ENCODE results near the gene PCDH20. TPM values are rescaled to one million over a fixed set of nuclear protein-coding genes. Genes with fewer than 3 reads are reported as not detected.
"Not testable (repeated sequence)": the region's sequence is repeated elsewhere in the genome, so short reads cannot be mapped to it uniquely, and the experiment has no call there.

PCDH20 gene
- total RNA-seq, 1 experiment from 2014 or later, result 4.4 TPM

- DNase-seq (ENCODE audit: low read depth), result no peak
- in situ Hi-C loops (cut with HindIII; ENCODE audit: low pct_unique_long_range_greater_than_20kb, low sequenced_read_pairs), result no loop called here
Observed at GRCh38 chr13:61370520-61370919, 45.1 kb downstream of the PCDH20 start.

GRCh38 chr13:61364690-61365089 is 51.0 kb downstream of the PCDH20 start:
- in situ Hi-C loops (cut with HindIII; ENCODE audit: low pct_unique_long_range_greater_than_20kb, low sequenced_read_pairs); DNase-seq (ENCODE audit: low read depth): not testable (repeated sequence)

- in situ Hi-C loops (cut with HindIII; ENCODE audit: low pct_unique_long_range_greater_than_20kb, low sequenced_read_pairs), result no loop called here
- DNase-seq (ENCODE audit: low read depth), result no peak
Observed at GRCh38 chr13:61362522-61362921, 53.1 kb downstream of the PCDH20 start.
